HEK293 (cell line): ENCODE results near the gene NELFB.

Experiments
- CTCF ChIA-PET: fragments of 350-600 bp; formaldehyde crosslinking; extraction: SDS; loops from one replicate; lab custom pipeline; 2021; ENCODE audit warnings: antibody characterized with exemption; lab: Yijun Ruan, JAX
- POLR2A ChIA-PET: fragments of 300-600 bp; formaldehyde crosslinking; extraction: SDS; loops from one replicate; lab custom pipeline; 2020; ENCODE audit warnings: antibody characterized with exemption, inconsistent platforms; lab: Yijun Ruan, JAX
- H3K27ac ChIP-seq: fragments of 200-500 bp; sonication (Bioruptor generic); 2 replicates; pipeline ENCODE4 v1.5.1; 2014; ENCODE audit warnings: low read depth, low read length, control low read depth, inconsistent platforms; ENCODE audit errors: extremely low read depth
- H3K36me3 ChIP-seq, 2 experiments: fragments of 200-500 bp in 1 of 2; sonication (Bioruptor generic) in 1 of 2; 1 replicate in 1 of 2; 2 replicates in 1 of 2; pipeline ENCODE4 v1.5.1; 2014 to 2017; ENCODE audit warnings: inconsistent platforms in 2 of 2, low read length in 2 of 2; ENCODE audit not compliant: control insufficient read depth in 2 of 2, insufficient read depth in 1 of 2
- H3K4me1 ChIP-seq: fragments of 200-500 bp; sonication (Bioruptor generic); 2 replicates; pipeline ENCODE4 v1.5.1; 2014; ENCODE audit warnings: mild to moderate bottlenecking, low read length, inconsistent platforms; ENCODE audit not compliant: control insufficient read depth, insufficient read depth
- H3K4me3 ChIP-seq: 2 replicates; pipeline ENCODE4 v1.5.1; 2011; ENCODE audit warnings: low read depth, mild to moderate bottlenecking, control low read depth, low read length, moderate library complexity
- H3K9me3 ChIP-seq: fragments of 200-500 bp; sonication (Bioruptor generic); 2 replicates; pipeline ENCODE4 v1.5.1; 2014; ENCODE audit warnings: low read depth, low read length, inconsistent platforms; ENCODE audit not compliant: control insufficient read depth, insufficient read depth
- EGR2 ChIP-seq: fragments of 450-650 bp; formaldehyde crosslinking; IDR thresholded peaks from 2 replicates; pipeline ENCODE4 v1.5.1; 2016; ENCODE audit warnings: low read depth, missing biosample characterization, missing genetic modification characterization
- GFI1B ChIP-seq: fragments of 450-650 bp; formaldehyde crosslinking; IDR thresholded peaks from 2 replicates; pipeline ENCODE4 v1.5.1; 2016; ENCODE audit warnings: missing biosample characterization, missing genetic modification characterization
- GLIS2 ChIP-seq: fragments of 450-650 bp; formaldehyde crosslinking; IDR thresholded peaks from 2 replicates; pipeline ENCODE4 v1.5.1; 2016; ENCODE audit warnings: missing biosample characterization, missing genetic modification characterization
- KLF16 ChIP-seq: fragments of 450-650 bp; formaldehyde crosslinking; IDR thresholded peaks from 2 replicates; pipeline ENCODE4 v1.5.1; 2017; ENCODE audit warnings: missing biosample characterization, missing genetic modification characterization
- PRDM2 ChIP-seq: fragments of 450-650 bp; formaldehyde crosslinking; IDR thresholded peaks from 2 replicates; pipeline ENCODE4 v1.5.1; 2016; ENCODE audit warnings: missing biosample characterization, missing genetic modification characterization, borderline replicate concordance
- SCRT2 ChIP-seq: fragments of 450-650 bp; formaldehyde crosslinking; IDR thresholded peaks from 2 replicates; pipeline ENCODE4 v1.5.1; 2016; ENCODE audit warnings: missing biosample characterization, missing genetic modification characterization
- SP7 ChIP-seq: fragments of 450-650 bp; formaldehyde crosslinking; IDR thresholded peaks from 2 replicates; pipeline ENCODE4 v1.5.1; 2016; ENCODE audit warnings: missing biosample characterization, missing genetic modification characterization
- YY2 ChIP-seq: fragments of 450-650 bp; formaldehyde crosslinking; IDR thresholded peaks from 2 replicates; pipeline ENCODE4 v1.5.1; 2016; ENCODE audit warnings: missing biosample characterization, missing genetic modification characterization
- ZFHX2 ChIP-seq: fragments of 450-650 bp; formaldehyde crosslinking; conservative IDR thresholded peaks from 2 replicates; pipeline ENCODE4 v1.5.1; 2016; ENCODE audit warnings: missing biosample characterization, missing genetic modification characterization
- ZNF274 ChIP-seq, 2 experiments: fragments of 200-500 bp in 1 of 2; fragments of 450-650 bp in 1 of 2; sonication (Bioruptor generic) in 1 of 2; formaldehyde crosslinking in 1 of 2; IDR thresholded peaks; 2 replicates each; pipeline versions ENCODE4 v1.5.1 to v1.6.1; 2014 to 2016; ENCODE audit warnings: borderline replicate concordance in 1 of 2, inconsistent platforms in 1 of 2, low read length in 1 of 2, missing biosample characterization in 1 of 2, missing genetic modification characterization in 1 of 2
- ZNF302 ChIP-seq: fragments of 450-650 bp; formaldehyde crosslinking; IDR thresholded peaks from 2 replicates; pipeline ENCODE4 v1.5.1; 2016; ENCODE audit warnings: missing biosample characterization, missing genetic modification characterization, low read depth
- ZNF544 ChIP-seq: fragments of 450-650 bp; formaldehyde crosslinking; IDR thresholded peaks from 2 replicates; pipeline ENCODE4 v1.5.0; 2017; ENCODE audit warnings: missing biosample characterization, missing genetic modification characterization
- TF ChIP-seq, protein P1 (sequence below): fragments of 450-650 bp; formaldehyde crosslinking; IDR thresholded peaks from 2 replicates; pipeline ENCODE4 v1.5.1; 2016; ENCODE audit warnings: missing biosample characterization, missing genetic modification characterization
- TF ChIP-seq, protein P2 (sequence below): fragments of 450-650 bp; formaldehyde crosslinking; IDR thresholded peaks from 2 replicates; pipeline ENCODE4 v1.5.1; 2016; ENCODE audit warnings: missing biosample characterization, missing genetic modification characterization, low read depth

Gene NELFB

GRCh38 chr9:137216188-137216965 is 38.8 kb upstream of the NELFB start:
- peaks cover 0 to 81% of the 10 kb centered on the region in 2 experiments; a peak in 1 of 3 replicates for H3K36me3 ChIP-seq
- H3K4me3 ChIP-seq = no peak overlapping the region
- TF ChIP-seq, protein P1, sequence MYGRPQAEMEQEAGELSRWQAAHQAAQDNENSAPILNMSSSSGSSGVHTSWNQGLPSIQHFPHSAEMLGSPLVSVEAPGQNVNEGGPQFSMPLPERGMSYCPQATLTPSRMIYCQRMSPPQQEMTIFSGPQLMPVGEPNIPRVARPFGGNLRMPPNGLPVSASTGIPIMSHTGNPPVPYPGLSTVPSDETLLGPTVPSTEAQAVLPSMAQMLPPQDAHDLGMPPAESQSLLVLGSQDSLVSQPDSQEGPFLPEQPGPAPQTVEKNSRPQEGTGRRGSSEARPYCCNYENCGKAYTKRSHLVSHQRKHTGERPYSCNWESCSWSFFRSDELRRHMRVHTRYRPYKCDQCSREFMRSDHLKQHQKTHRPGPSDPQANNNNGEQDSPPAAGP (tag by site-specific recombination) = no peak
- TF ChIP-seq ZNF302 (tag by site-specific recombination) = no peak
- TF ChIP-seq SCRT2 (tag by site-specific recombination) = no peak
- peak; percentile 46 for TF ChIP-seq ZFHX2 (tag by site-specific recombination)
- TF ChIP-seq GFI1B (tag by site-specific recombination) = no peak
- no peak for TF ChIP-seq SP7 (tag by site-specific recombination)
- TF ChIP-seq KLF16 = no peak
- TF ChIP-seq ZNF274 (IDR thresholded peaks at IDR 0.05; ENCODE audit: low read length) = no peak
- no peak for TF ChIP-seq ZNF274 (tag by site-specific recombination; IDR thresholded peaks at IDR 0.05; ENCODE audit: borderline replicate concordance)
- no peak for TF ChIP-seq PRDM2 (tag by site-specific recombination)
- TF ChIP-seq GLIS2 (tag by site-specific recombination) = no peak
- TF ChIP-seq YY2 (tag by site-specific recombination) = no peak
- no peak for TF ChIP-seq ZNF544
- TF ChIP-seq EGR2 (tag by site-specific recombination) = peak; percentile 51
- TF ChIP-seq, protein P2, sequence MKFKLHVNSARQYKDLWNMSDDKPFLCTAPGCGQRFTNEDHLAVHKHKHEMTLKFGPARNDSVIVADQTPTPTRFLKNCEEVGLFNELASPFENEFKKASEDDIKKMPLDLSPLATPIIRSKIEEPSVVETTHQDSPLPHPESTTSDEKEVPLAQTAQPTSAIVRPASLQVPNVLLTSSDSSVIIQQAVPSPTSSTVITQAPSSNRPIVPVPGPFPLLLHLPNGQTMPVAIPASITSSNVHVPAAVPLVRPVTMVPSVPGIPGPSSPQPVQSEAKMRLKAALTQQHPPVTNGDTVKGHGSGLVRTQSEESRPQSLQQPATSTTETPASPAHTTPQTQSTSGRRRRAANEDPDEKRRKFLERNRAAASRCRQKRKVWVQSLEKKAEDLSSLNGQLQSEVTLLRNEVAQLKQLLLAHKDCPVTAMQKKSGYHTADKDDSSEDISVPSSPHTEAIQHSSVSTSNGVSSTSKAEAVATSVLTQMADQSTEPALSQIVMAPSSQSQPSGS (tag by site-specific recombination) = no peak
- TF ChIP-seq, all 188 proteins: peak for 2
- no peak overlapping the region for H3K27ac ChIP-seq
- CTCF ChIA-PET = interaction anchor here (1.0 to 1.4 kb wide), 3 partner anchors 8 to 35 kb away, joined by 3 read pairs; no protein-coding TSS in a partner anchor
- no peaks in the 10 kb centered on the region for H3K9me3 ChIP-seq
- POLR2A ChIA-PET = interaction anchor here (0.6 to 17.2 kb wide), 7 partner anchors 6 to 96 kb away, joined by 3 to 304 read pairs (median 8); partner anchors contain the start of genes CYSRT1, NDOR1, RNF208 and RNF224
- H3K4me1 ChIP-seq = no peaks in the 10 kb centered on the region
